Mesothelial cell of epicardium (in vitro differentiated cells): Measurements from ENCODE around the gene SNRPD1. TPM values are rescaled to one million over a fixed set of nuclear protein-coding genes. Genes with fewer than 3 reads are reported as not detected.

ENCODE experiments used
- DNase-seq, 2 experiments: peaks; one replicate each; pipeline ENCODE4 v3.0.0; 2021; ENCODE audit warnings: low spot score in 2 of 2; ENCODE audit not compliant: unreplicated experiment in 2 of 2
- H3K27ac Mint-ChIP-seq: 2 replicates; pipeline ENCODE4 v1.8.0; 2021; ENCODE audit warnings: mixed read lengths
- H3K27me3 Mint-ChIP-seq: 2 replicates; pipeline ENCODE4 v1.8.0; 2021; ENCODE audit warnings: low read depth, mixed read lengths
- H3K36me3 Mint-ChIP-seq: 2 replicates; pipeline ENCODE4 v1.8.0; 2021; ENCODE audit warnings: mixed read lengths
- H3K4me1 Mint-ChIP-seq: 2 replicates; pipeline ENCODE4 v1.8.0; 2021; ENCODE audit warnings: mixed read lengths
- H3K4me3 Mint-ChIP-seq: 2 replicates; pipeline ENCODE4 v1.8.0; 2021; ENCODE audit warnings: mild to moderate bottlenecking, moderate library complexity, mixed read lengths
- H3K9me3 Mint-ChIP-seq: 2 replicates; pipeline ENCODE4 v1.8.0; 2021; ENCODE audit warnings: mixed read lengths
- CTCF ChIP-seq: fragments of 200-600 bp; sonication (generic); IDR thresholded peaks from one replicate; pipeline ENCODE4 v1.5.0; 2021; ENCODE audit warnings: antibody characterized with exemption; ENCODE audit not compliant: unreplicated experiment
- total RNA-seq: library from RNA; stranded (reverse); gene quantifications from 3 replicates; pipeline ENCODE4 v1.2.1, GENCODE V29; 2021

The SNRPD1 gene
- total RNA-seq, 1 donor from 2014 or later, result 71.0 TPM

GRCh38 chr18:21653361-21653760, 41.2 kb downstream of the SNRPD1 start:
- Mint-ChIP-seq H3K4me3 (no peak overlapping the region), H3K4me1 (no peaks in the 10 kb centered on the region), H3K9me3 (no peaks in the 10 kb centered on the region), H3K27me3 (no peaks in the 10 kb centered on the region), H3K27ac (no peak overlapping the region), H3K36me3 (peaks cover 7% of the 10 kb centered on the region)
- no peak for DNase-seq
- no peak for TF ChIP-seq CTCF

GRCh38 chr18:21656402-21656801, 44.3 kb downstream of the SNRPD1 start:
- no peaks in the 10 kb centered on the region for H3K27me3 Mint-ChIP-seq
- no peaks in the 10 kb centered on the region for H3K4me1 Mint-ChIP-seq
- H3K36me3 Mint-ChIP-seq, result peaks cover 5% of the 10 kb centered on the region
- no peak overlapping the region for H3K27ac Mint-ChIP-seq
- no peak for TF ChIP-seq CTCF
- no peaks in the 10 kb centered on the region for H3K9me3 Mint-ChIP-seq
- no peak overlapping the region for H3K4me3 Mint-ChIP-seq
- DNase-seq, result no peak

GRCh38 chr18:21660078-21660477, 48.0 kb downstream of the SNRPD1 start:
- Mint-ChIP-seq H3K27me3 (no peaks in the 10 kb centered on the region), H3K9me3 (no peaks in the 10 kb centered on the region), H3K27ac (no peak overlapping the region), H3K4me1 (no peaks in the 10 kb centered on the region), H3K36me3 (peaks cover 2% of the 10 kb centered on the region), H3K4me3 (no peak overlapping the region)
- DNase-seq, result no peak
- no peak for TF ChIP-seq CTCF

GRCh38 chr18:21662581-21662980, 50.5 kb downstream of the SNRPD1 start:
- no peak overlapping the region for H3K27ac Mint-ChIP-seq
- no peak for DNase-seq

GRCh38 chr18:21663578-21663977, 51.5 kb downstream of the SNRPD1 start:
- Mint-ChIP-seq H3K27me3 (no peaks in the 10 kb centered on the region), H3K27ac (no peak overlapping the region), H3K4me3 (no peak overlapping the region), H3K36me3 (no peaks in the 10 kb centered on the region), H3K9me3 (no peaks in the 10 kb centered on the region), H3K4me1 (no peaks in the 10 kb centered on the region)
- no peak for DNase-seq
- TF ChIP-seq CTCF, result no peak

More at GRCh38 chr18:21662581-21662980, 50.5 kb downstream of the SNRPD1 start:
- no peaks in the 10 kb centered on the region for H3K9me3 Mint-ChIP-seq
- no peaks in the 10 kb centered on the region for H3K36me3 Mint-ChIP-seq
- H3K4me3 Mint-ChIP-seq, result no peak overlapping the region
- TF ChIP-seq CTCF, result no peak
- no peaks in the 10 kb centered on the region for H3K4me1 Mint-ChIP-seq
- H3K27me3 Mint-ChIP-seq, result no peaks in the 10 kb centered on the region

- H3K9me3 Mint-ChIP-seq, result no peaks in the 10 kb centered on the region
Observed at GRCh38 chr18:21664069-21664468, 52.0 kb downstream of the SNRPD1 start.

More at GRCh38 chr18:21664069-21664468, 52.0 kb downstream of the SNRPD1 start:
- no peak for DNase-seq
- H3K4me1 Mint-ChIP-seq, result no peaks in the 10 kb centered on the region
- no peaks in the 10 kb centered on the region for H3K27me3 Mint-ChIP-seq
- TF ChIP-seq CTCF, result no peak
- no peak overlapping the region for H3K27ac Mint-ChIP-seq
- no peaks in the 10 kb centered on the region for H3K36me3 Mint-ChIP-seq
- H3K4me3 Mint-ChIP-seq, result no peak overlapping the region
